GM04504 (cell line): ENCODE measurements around the gene DHRS3.
A peak's percentile ranks its signal among the peaks of the same experiment; 100 is the strongest.

Experiments
- DNase-seq: peaks from one replicate; pipeline ENCODE4 v3.0.0-alpha.2; 2012; ENCODE audit warnings: low read depth

DHRS3 gene

DNA sequence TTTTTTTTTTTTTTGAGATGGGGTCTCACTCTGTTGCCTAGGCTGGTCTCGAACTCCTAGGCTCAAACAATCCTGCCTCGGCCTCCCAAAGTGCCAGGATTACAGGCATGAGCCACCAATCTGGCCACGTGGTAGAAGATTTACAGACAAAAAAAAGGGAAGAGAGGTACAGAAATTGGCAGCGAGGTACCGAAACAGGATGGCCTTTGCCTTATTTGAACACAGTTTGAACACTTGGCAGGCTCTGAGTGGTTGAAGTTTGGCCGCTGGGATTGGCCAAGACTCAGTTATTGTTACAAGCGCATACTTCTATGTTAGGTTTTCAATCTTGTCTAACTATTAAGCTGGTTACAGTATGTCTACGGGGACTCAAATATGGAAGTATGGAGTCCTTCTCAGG, 19.7 kb upstream of the DHRS3 start:
- no peak for DNase-seq

GRCh38 chr1:12636098-12636950, 18.3 kb upstream of the DHRS3 start:
- no peak for DNase-seq

DNA sequence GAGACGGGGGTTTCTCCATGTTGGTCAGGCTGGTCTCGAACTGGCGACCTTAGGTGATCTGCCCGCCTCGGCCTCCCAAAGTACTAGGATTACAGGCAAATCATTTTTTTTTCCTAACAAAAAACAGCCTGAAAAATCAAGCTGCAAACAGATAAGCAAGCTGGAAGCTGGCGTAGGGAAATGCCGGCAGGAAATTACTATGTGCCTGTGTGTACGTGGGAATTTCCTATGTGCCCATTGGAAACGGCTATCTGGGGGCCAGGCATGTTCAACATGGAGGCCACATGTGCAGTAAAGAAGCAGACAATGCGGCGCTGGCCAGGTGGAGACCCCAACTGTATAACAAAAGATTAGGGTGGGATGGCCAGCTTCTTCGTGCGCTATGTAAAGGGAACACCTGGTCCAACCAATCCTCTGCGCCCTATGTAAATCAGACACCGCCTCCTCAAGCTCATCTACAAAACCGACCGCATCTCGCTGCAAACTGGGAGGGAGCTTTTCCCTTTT, 16.7 kb upstream of the DHRS3 start:
- no peak for DNase-seq

DNA sequence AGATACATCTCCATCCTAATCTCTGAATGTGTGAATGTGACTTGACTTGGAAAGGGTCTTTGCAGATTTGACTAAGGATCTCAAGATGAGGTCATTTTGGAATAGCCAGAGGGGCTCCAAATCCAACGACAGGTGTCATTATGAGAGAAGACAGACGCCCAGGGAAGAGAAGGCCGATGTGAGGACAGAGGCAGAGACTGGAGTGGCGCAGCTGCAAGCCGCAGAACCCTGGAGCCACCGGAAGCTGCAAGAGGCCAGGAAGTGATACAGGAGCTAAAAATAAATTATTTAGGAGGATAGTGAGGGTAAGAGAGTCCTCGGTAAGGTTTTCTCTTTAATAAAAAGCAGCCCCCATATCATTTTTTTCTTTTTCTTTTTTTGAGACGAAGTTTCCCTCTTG, 16.1 kb upstream of the DHRS3 start:
- DNase-seq: no peak

- DNase-seq: no peak
Measured at GRCh38 chr1:12631571-12631970, 13.6 kb upstream of the DHRS3 start.

GRCh38 chr1:12630946-12631530, 13.0 kb upstream of the DHRS3 start:
- DNase-seq: no peak

DNA sequence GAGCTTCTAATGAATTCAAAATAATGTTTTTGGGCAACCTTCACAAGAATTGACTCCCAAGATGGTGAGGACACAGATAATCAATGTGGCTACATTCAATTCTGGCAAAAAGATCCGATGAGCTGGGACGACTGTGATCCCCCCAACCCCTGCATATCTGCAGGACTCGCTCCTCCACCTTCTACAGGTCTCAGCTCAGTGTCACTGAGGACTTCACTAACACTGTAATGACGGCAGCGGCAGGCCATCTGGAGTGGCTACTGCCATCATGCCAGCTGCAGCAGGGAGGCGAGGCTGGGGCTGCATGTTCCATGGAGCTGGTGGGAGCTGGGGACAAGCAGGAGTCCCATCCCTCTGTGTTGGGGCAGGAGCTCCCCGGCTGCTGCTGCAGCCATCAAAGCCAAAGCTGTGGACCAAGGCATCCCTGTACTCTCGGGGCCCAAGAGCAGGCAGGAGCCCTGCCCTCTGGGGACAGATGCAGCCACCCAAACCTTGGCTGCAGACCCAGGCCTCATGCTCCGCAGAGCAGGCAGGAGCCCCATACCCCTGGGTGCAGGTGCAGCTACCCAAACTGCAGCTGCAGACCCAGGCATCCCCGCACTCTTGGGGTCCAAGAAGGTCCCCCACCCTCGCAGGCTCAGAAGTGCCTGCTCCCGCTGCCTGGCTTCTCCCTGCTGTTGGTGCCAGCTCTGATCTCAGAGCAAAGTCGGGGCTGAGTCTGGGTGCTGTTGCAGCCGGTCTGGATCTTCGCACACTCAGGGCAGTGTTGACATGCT, 12.2 kb upstream of the DHRS3 start:
- DNase-seq: no peak

- DNase-seq: no peak
Measured at GRCh38 chr1:12629511-12629956, 11.5 kb upstream of the DHRS3 start.

- DNase-seq: no peak
Measured at GRCh38 chr1:12627296-12627695, 9.3 kb upstream of the DHRS3 start.

DNA sequence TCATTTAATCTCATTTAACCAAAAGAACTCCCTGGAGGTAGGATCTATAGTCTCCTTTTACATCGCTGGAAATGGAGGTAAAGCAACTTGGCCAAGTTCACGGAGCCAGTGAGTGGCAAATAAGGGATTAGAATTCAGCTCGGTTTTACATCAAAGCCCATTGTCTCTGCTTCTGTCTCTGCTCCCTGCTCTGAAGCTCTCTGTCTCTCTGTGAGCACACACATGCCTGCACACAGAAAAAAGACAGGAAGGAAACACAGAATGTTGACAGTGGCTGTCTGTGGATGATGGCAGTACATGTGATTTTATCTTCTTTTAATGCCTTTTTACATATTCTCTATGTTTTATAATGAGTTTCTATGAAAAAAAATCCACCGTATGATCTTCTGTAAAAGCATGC, 8.9 kb upstream of the DHRS3 start:
- DNase-seq: no peak

- DNase-seq: no peak
Measured at GRCh38 chr1:12625276-12625675, 7.3 kb upstream of the DHRS3 start.

- DNase-seq: no peak
Measured at GRCh38 chr1:12622506-12622905, 4.5 kb upstream of the DHRS3 start.

DNA sequence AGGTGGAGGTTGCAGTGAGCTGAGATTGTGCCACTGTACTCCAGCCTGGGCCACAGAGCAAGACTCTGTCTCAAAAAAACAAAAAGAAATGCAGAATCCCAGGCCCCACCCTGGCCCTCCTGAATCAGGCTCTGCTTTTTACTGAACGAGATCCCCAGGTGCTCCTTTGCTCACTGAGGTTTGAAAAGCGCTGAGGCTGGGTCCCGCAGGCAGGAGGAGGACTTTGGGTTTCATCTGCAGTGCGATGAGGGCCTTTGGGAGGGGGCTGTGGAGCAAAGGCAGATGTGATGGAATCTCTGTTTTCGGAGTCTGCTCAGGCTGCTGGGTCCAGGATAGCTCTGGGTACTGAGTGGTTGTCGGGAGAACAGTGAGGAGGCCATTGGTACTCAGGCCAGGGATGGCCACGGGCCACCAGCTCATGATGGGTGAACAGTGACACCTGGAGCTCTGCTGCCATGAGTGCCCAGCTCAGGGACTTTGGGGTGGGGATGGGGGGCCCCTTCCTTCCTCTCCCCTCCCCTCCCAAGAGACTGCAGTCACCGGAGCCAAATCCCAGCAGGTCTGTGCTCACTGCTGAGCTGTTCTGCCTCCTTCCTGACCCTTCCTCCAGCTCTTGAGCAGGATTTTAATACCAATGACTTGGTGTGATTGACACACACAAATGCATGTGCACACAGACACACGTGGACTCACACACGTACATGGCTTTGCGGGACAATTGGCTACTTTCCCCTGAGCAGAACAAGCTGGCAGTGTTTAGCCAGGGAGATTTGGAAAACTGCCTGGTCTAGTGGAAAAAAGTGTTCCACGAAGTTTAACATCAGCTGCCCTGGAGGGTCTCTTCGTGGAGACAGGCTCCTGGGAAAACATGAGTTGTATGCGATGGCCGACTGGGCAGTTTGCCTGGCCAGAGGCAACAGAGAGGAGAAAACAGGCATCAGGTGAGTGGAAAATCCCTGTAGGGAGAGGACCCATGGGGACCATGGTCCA, 3.6 kb upstream of the DHRS3 start:
- DNase-seq: no peak

DNA sequence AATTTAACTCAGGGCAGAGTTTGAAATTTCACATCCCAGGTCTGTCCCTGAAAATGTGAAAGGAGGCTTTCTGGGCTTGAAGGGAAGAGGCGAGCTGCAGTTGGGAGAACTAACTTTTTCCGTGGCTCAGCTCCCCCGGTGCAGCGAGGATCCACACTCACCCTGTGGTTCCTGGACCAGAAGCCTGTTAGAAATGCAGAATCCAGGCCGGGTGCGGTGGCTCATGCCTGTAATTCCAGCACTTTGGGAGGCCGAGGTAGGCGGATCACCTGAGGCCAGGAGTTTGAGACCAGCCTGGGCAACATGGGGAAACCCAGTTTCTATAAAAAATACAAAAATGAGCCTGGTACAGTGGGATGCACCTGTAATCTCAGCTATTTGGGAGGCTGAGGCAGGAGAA, 2.9 kb upstream of the DHRS3 start:
- no peak for DNase-seq

DNA sequence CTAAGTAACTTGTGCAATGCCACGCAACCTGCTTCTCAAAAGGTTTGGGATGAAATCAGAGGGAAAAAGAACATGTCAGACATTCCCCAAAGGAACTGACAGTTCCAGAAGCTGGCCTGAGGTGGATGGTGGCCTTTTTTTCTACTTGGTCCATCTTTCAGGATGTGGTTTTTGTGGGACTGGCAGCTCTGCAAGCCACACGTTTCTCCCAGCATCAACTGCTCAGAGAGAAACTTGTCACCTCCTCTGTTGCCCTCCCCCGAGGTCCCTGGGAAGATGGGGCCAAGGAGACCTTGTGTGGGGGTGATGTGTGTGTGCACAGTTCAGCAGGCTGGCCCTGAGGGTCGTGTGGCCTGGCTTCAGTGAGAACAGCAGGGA, 2.5 kb upstream of the DHRS3 start:
- no peak for DNase-seq

DNA sequence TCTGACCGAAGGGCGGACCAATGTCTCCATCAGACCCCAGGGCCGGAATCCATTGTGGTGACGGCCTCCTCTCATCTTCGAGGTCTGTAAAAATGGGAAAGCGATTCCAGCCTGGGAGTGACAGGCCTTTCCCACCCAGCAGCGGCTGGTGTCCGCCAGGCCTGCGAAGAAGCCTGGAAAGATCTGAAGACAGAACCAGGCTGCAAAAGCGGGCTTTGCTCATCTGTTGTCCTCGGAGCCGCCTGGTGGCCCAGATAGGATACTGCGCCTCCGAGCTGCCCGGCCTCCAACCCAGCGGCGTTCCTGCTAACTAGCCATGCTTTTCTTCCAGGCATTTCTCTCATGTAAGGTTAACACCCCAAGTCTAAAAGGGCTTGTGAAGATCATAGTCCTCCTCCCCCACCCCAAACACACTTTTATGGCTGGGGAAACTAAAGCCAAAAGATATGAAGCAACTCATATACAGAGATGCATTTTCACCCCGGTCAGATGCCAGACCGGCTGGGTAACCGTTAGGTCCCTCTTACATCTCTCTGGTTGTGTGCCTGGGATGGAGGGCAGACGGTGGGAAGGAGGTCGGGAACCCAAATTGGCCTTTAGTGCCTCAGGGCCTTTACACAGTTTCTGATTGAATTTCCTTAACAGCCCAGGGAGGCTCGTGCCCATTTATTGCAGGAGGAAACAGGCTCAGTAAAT, 1.9 kb upstream of the DHRS3 start:
- peak; percentile 78 for DNase-seq

DNA sequence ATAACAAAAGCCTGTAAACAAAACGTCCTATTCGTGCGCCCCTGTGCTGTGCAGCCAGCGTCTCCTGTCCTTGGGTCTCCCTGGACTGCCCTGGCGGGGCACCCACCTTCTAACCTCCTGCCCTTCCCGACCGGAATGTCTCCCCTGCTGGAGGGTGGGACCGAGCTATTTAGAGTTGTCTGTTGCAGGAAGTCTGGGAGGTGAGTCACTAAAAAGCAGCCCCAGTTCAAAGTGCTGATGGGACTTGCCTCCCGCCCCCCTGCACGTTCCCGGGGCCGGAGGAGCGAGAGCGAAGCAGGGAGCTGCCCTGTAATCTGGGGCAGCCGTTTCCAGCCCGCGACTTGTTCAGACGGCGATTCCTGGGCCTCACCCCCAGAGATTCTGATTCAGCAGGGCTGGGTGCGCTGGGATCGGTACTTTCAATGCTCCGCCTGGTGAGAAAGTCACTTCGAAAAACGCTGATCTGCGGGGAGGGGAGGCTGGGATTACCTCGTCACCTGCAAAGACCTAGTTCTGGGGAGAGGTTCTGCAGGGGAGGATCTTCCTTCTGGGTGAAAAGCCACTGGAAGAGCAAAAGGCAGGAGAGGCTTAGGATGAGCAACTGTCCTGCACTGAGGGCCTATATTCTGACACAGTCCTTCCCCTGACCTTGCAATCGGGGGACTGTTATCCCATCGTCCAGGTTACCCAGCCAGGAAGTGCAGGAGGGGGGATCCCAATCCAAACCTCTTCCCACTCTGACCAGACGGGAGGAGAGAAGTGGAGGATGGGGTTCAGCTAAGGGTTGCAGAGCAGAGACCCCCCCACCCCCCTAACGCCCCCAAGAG, 1.2 kb upstream of the DHRS3 start:
- peak; percentile 81 for DNase-seq

DNA sequence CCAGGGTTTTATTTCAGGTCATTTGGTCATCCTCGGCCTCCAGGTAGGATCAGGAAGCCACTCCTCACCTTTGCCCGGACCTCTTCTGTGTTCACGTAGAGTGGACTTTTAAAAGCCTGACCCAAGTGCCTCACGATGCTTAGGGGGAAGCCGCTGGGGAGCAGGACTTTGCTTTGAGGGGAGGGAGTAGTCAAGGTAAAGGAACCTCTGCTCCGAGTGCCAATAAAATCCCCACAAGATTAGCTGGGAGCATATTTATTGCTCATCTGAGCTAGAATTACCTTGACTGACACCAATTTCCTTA, 603 bp upstream of the DHRS3 start:
- no peak for DNase-seq

DNA sequence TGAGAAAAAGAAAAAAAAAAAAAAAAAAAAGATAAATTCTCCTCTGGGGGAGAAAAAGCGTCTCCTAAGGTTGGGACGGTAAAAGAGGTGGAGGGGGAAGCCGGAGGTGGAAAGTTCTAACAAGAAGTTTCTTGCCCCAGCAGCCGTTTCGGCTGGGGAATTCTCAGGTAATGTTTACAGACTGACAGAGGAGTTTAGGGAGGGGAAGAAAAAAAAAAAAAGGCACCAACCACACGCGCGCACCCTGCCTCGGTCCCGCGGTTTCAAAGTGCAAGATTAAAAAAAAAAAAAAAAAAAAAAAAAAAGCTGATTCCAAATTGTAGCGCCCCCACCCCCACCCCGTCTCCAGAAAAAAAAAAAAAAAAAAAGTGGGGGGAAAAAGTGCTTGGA, 504 bp downstream of the DHRS3 start:
- DNase-seq: no peak

DNA sequence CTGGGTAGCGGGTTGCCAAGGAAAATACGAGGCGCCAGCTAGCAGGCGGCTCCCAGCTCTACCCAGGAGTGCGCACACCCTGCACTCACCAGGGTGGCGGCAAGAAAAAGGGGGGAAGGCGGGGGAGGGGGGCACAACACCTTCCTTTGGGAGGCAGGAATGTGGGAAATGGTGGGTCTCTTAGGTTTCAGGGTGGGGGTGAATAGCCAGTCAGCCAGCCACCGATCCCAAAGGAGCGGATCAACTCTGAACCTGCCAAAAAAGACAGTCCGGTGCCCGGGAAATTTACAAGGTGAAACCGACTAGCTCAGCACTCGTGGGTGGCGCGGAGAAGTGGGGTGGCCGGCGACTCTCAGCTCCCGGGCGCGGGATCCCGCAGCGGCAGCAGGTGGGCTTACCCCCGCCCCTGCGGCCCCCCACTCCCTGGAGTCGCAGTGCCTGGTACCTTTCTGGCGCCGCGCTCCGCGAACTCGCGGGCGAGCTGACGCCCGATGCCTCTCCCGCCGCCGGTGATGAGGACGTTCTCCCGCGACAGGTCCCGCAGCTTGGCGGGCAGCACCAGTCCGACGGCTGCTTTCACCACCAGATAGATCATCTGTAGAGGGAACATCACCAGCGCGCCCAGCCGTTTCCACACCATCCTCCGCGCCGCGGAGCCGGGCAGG, 1.2 kb downstream of the DHRS3 start:
- no peak for DNase-seq
